ENCODE measurements around the gene TRAM2. TPM values are rescaled to one million over a fixed set of nuclear protein-coding genes. Genes with fewer than 3 reads are reported as not detected.

TRAM2 gene
- total and polyA plus RNA-seq, 3 donors from 2014 or later = 21.1 to 34.7 (median 26.1) TPM

DNA sequence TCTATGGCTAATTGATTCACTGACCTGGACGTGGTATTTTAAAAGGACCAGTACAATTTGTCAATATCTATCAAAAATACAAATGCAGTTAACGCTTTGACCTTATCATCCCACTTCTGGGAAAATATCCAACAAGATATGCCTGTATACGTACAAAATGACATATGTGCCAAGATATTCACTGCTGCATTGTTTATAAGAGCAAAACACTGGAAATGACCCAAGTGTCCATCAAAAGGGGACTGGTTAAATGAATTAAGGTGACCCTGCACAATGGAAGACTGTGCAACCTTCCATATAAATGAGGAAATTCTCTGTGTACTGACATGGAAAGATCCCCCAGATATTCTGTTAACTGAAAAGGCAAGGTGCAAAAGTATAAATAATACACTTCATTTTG is 13.9 kb downstream of the TRAM2 start:
- Histone ChIP-seq H3K27ac (no peak overlapping the region), H3K9me3 (no peaks in the 10 kb centered on the region), H3K27me3 (no peaks in the 10 kb centered on the region), H3K4me1 (peaks cover 11% of the 10 kb centered on the region), H3K4me3 (no peak overlapping the region), H3K36me3 (ENCODE audit: low read depth, missing control alignments) (no peaks in the 10 kb centered on the region)
- DNase-seq = no peak
- intact Hi-C loops (cut with DNase I; ENCODE audit: low total_unique reads) = no loop called here
- TF ChIP-seq, protein P1, sequence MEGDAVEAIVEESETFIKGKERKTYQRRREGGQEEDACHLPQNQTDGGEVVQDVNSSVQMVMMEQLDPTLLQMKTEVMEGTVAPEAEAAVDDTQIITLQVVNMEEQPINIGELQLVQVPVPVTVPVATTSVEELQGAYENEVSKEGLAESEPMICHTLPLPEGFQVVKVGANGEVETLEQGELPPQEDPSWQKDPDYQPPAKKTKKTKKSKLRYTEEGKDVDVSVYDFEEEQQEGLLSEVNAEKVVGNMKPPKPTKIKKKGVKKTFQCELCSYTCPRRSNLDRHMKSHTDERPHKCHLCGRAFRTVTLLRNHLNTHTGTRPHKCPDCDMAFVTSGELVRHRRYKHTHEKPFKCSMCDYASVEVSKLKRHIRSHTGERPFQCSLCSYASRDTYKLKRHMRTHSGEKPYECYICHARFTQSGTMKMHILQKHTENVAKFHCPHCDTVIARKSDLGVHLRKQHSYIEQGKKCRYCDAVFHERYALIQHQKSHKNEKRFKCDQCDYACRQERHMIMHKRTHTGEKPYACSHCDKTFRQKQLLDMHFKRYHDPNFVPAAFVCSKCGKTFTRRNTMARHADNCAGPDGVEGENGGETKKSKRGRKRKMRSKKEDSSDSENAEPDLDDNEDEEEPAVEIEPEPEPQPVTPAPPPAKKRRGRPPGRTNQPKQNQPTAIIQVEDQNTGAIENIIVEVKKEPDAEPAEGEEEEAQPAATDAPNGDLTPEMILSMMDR (IDR thresholded peaks at IDR 0.05) = no peak
- TF ChIP-seq POLR2A (IDR thresholded peaks at IDR 0.05) = no peak
- WGBS, 2 donors = 44 to 45% methylated on average over 3 of the region's 3 CpGs

DNA sequence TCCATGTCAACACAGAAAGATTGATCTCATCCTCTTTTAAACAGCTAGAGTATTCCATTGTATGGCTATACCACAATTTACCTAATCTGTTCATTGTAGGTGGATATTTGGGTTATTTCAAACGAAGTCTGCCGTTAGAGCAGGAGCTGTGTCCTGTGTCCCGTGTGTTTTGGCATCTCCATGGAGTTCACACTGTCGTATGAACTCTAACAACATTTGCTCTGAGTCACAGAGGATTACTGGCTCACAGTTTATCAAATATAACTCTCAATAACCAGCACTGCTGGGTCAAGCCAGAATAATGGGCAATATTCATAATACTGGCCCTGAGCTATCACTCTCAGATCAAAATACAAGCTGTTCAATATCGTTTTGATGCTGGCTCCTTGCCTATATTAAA is 16.4 kb downstream of the TRAM2 start:
- Histone ChIP-seq H3K27ac (no peak overlapping the region), H3K4me1 (peaks cover 13% of the 10 kb centered on the region), H3K9me3 (no peaks in the 10 kb centered on the region), H3K4me3 (no peak overlapping the region), H3K36me3 (ENCODE audit: low read depth, missing control alignments) (no peaks in the 10 kb centered on the region), H3K27me3 (no peaks in the 10 kb centered on the region)
- intact Hi-C loops (cut with DNase I; ENCODE audit: low total_unique reads) = no loop called here
- no peak for DNase-seq
- WGBS, 2 donors = 53 to 58% methylated on average over 5 of the region's 5 CpGs
- no peak for TF ChIP-seq POLR2A (IDR thresholded peaks at IDR 0.05)
- TF ChIP-seq, protein P1 (IDR thresholded peaks at IDR 0.05) = no peak

DNA sequence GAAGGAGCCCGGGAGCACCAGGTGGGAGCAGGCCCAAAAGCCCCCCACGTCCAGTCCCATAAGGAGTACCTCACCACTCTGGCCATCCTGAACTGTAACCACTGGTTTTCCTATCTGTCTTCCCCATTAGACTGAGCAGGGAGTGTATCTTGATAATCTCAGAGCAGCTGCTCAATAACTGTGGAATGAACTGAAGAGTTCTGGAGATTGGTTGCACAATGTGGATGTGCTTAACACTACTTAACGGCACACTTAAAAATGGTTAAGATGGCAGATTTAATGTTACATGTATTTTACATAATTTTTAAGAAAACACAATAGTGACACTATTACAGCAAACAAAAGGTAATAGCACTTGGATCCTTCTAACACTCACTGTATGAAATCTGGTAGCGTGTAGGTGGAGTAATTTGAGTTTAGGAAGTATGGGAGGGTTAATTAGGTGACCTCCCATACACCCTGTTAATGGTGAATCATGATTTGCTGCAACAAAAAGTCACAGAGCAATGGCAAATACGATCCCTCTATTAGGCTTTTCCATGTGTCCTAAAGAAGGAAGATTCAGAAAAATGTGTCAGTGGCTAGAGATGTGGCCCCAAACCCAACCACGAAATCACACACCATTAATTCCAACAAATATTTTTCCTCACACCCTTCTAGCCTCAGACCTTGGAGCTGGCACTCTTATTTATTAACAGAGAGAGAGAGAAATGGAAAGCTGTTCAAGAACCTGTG is 18.4 kb downstream of the TRAM2 start:
- 67 to 86% methylated on average over 6 of the region's 6 CpGs for WGBS, 2 donors
- Histone ChIP-seq H3K27me3 (no peaks in the 10 kb centered on the region), H3K36me3 (ENCODE audit: low read depth, missing control alignments) (no peaks in the 10 kb centered on the region), H3K4me1 (peaks cover 12% of the 10 kb centered on the region), H3K27ac (no peak overlapping the region), H3K9me3 (no peaks in the 10 kb centered on the region), H3K4me3 (no peak overlapping the region)
- TF ChIP-seq, protein P1 (IDR thresholded peaks at IDR 0.05) = no peak
- no peak for TF ChIP-seq POLR2A (IDR thresholded peaks at IDR 0.05)
- DNase-seq = no peak
- intact Hi-C loops (cut with DNase I; ENCODE audit: low total_unique reads) = no loop called here

DNA sequence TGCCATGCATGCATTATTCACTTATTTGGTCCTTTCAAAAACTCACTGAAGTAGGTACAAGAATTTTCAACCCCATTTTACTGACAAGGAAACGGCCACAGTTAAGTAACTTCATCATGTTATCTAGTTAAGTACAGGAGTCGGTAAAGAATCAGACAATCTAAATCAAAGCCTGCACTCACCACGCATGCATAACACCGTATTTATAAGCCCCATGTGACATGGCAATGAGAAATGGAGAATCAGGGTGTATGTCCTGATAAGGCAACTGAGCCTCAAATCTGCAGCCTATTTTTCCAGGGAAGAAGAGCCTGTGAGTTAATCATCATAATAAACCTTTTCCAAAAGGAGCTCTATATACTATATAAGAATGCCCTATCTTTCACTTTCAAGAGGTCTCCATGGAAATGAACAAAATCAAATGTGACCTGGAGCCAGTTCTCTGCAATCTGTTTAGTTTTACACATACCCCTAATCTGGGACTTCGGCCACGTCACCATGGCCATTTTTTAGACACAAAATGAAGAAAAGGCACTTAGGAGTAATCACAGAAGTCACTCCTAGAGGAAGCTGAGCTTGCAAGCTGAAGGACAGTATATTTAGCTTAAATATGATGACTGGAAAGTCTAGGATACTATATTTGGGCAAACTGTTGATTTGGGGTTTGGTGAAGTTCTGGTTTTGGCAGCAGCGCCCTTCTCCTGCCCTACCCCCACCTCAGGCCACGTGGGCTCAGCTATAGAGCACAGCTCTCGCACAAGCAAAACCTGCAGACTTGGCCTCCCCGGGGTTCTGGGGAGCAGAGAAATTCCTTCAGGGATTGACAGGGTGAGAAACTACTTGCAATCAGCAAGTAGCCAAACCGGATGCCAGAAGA is 19.2 kb downstream of the TRAM2 start:
- WGBS, 2 donors = 53 to 78% methylated on average over 11 of the region's 11 CpGs
- intact Hi-C loops (cut with DNase I; ENCODE audit: low total_unique reads) = no loop called here
- H3K27me3 ChIP-seq = no peaks in the 10 kb centered on the region
- DNase-seq = no peak
- H3K36me3 ChIP-seq (ENCODE audit: low read depth, missing control alignments) = no peaks in the 10 kb centered on the region
- H3K4me1 ChIP-seq = peaks cover 13% of the 10 kb centered on the region
- no peaks in the 10 kb centered on the region for H3K9me3 ChIP-seq
- no peak overlapping the region for H3K27ac ChIP-seq
- TF ChIP-seq POLR2A (IDR thresholded peaks at IDR 0.05) = no peak
- TF ChIP-seq, protein P1 (IDR thresholded peaks at IDR 0.05) = no peak
- no peak overlapping the region for H3K4me3 ChIP-seq

Data from testis (tissue), 3 donors.